HAP-1 (cell line): ENCODE data around the gene EEFSEC.

ENCODE experiments used
- DNase-seq, 2 experiments: peaks; one replicate each; pipeline ENCODE4 v3.0.0-alpha.2; 2016 to 2020; ENCODE audit warnings: low spot score in 2 of 2
- H3K27me3 ChIP-seq: fragments of 250-450 bp; sonication (Bioruptor Pico); 2 replicates; pipeline ENCODE4 v1.5.1; 2020; ENCODE audit warnings: low read depth, mild to moderate bottlenecking, moderate library complexity
- H3K36me3 ChIP-seq: fragments of 250-450 bp; sonication (Bioruptor Pico); replicated peaks from 2 replicates; pipeline ENCODE4 v1.5.1; 2020; ENCODE audit warnings: mild to moderate bottlenecking
- H3K4me1 ChIP-seq: fragments of 250-450 bp; sonication (Bioruptor Pico); 2 replicates; pipeline ENCODE4 v1.5.1; 2020; ENCODE audit warnings: mild to moderate bottlenecking
- H3K4me3 ChIP-seq: fragments of 250-450 bp; sonication (Bioruptor Pico); 2 replicates; pipeline ENCODE4 v1.5.1; 2020; ENCODE audit warnings: mild to moderate bottlenecking, moderate library complexity
- H3K9me3 ChIP-seq: fragments of 250-450 bp; sonication (Bioruptor Pico); 2 replicates; pipeline ENCODE4 v1.5.1; 2020; ENCODE audit warnings: mild to moderate bottlenecking, moderate library complexity
- in situ Hi-C: fragments of 300-500 bp; cut with MboI; formaldehyde crosslinking; loops from 3 replicates; pipeline ENCODE4 v1.14.3; 2020; ENCODE audit warnings: low sequenced_read_pairs, inconsistent platforms, mixed read lengths

Gene EEFSEC

DNA sequence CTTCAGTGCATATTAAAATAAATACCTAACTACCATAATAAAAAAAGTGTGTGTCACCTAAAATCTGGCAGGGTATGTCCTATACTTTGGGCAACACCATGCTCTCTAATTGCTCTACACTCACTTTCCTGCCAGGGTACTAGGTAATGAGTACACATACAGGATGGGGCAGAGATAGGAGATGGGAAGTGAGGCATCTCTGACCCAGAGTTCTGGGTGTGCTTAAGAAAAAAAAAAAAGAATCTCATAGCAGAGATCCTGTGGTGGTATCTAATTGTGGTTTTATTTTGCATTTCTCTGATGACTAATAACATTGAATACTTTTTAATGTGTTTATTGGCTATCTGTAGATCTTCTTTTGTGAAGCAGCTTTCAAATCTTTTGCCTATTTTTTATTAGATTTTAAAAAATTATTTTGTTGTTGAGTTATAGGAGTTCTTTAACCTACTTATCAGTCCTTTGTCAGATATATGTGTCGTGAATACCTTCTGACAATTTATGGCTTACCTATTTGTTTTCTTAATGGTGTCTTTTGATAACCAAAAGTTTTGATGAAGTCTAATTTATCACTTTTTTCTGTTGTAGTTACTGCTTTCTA is 48.0 kb downstream of the EEFSEC start:
- Histone ChIP-seq H3K4me3 (no peak overlapping the region), H3K27me3 (no peaks in the 10 kb centered on the region), H3K9me3 (no peaks in the 10 kb centered on the region), H3K4me1 (peaks cover 12% of the 10 kb centered on the region), H3K36me3 (no peaks in the 10 kb centered on the region)
- in situ Hi-C loops: no loop called here
- no peak for DNase-seq

DNA sequence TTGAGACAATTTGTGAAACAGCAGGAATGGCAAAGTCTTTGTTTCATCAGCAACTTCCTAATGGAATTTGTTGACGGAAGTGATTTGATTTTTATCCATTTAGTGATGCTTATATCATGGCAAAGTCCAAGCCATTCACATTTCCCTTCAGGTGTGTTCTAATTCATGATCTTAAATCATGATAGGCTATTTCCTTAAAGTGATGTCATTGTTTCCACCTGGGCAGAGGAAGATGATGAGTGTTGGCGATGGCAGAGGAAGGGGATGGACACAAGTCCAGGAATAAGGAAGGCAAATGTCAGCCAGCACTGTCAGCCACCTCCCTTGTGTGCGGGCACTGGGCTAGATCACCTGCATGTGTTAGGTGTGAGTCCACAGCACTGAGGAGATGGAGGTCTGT is 49.9 kb downstream of the EEFSEC start:
- Histone ChIP-seq H3K4me3 (no peak overlapping the region), H3K27me3 (no peaks in the 10 kb centered on the region), H3K9me3 (no peaks in the 10 kb centered on the region), H3K36me3 (no peaks in the 10 kb centered on the region), H3K4me1 (peaks cover 3% of the 10 kb centered on the region)
- in situ Hi-C loops: no loop called here
- no peak for DNase-seq

DNA sequence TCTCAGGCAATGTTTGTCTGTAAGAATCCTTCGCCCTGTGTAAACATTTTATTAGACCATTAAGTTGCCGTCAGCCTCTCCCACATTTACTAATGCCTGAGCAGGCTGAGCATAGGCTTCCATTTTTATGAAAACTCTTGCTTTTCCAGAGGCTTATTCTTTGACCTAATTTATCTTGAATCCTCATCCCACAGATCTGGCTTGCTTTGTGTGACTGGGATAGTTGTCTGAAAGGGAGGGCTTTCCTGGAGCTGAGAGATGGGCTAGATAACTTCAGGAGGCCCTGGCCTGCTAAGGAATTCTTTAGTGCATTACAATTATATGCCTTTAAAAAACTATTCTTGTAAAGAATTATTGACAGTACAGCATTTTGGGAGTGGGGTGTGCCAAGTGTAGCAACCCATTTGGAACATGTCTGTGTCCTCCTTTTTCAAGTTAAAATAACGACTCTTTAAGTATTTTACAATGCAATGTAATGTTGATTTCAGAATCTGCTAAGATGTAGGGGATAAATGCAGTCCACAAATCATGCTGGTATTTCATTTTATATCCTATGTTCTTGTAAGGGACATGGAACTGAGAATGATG is 52.4 kb downstream of the EEFSEC start:
- Histone ChIP-seq H3K4me3 (no peak overlapping the region), H3K27me3 (no peaks in the 10 kb centered on the region), H3K4me1 (no peaks in the 10 kb centered on the region; the same call in 1 of the 2 replicates), H3K9me3 (no peaks in the 10 kb centered on the region), H3K36me3 (no peaks in the 10 kb centered on the region)
- in situ Hi-C loops: no loop called here
- no peak for DNase-seq

DNA sequence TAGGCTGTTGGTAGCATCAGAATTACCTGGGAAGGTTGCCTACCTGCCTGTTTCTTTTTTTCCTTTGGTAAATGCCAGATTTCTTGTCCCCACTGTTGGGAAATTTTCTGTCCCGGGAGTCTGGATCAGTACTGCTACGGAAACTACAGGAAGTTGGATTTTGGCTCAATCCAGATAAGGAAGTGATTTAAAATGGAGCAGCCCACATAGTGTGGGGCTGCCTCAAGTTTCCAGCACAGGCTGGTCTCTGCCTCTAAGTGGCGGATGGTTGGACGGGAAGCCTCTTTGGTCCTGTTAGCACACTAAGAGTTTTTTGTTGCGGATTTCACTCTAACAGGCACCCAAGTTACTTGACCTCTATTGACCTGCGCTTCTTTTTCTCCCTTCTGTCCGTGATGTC is 54.7 kb downstream of the EEFSEC start:
- no peaks in the 10 kb centered on the region; the same call in 1 of the 2 replicates for H3K4me1 ChIP-seq
- in situ Hi-C loops: no loop called here

DNA sequence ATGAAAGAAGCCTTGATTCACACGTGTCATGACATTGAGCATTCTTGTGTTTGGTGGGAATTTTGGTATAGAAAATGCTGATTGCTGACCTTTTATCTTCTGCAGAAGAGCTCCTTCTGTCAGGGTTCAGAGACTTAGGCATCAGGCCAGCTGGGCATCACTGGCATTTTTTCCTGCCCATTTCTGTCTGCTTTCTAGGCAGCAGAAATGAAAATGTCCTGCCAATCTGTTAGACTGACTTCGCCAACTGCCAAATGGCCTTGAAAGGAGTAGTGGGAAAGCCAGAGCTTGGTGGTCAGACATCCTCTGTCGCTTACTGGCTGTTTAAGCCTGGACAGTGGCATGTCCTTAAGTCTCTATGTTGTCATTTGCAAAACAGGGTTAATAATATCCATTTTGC is 57.4 kb downstream of the EEFSEC start:
- Histone ChIP-seq H3K36me3 (no peaks in the 10 kb centered on the region), H3K4me3 (no peak overlapping the region), H3K9me3 (no peaks in the 10 kb centered on the region), H3K4me1 (no peaks in the 10 kb centered on the region), H3K27me3 (no peaks in the 10 kb centered on the region)
- no peak for DNase-seq
- in situ Hi-C loops: no loop called here

More for the DNA sequence above, 54.7 kb downstream of the EEFSEC start:
- Histone ChIP-seq H3K9me3 (no peaks in the 10 kb centered on the region), H3K27me3 (no peaks in the 10 kb centered on the region), H3K4me3 (no peak overlapping the region), H3K36me3 (no peaks in the 10 kb centered on the region)
- DNase-seq: no peak

DNA sequence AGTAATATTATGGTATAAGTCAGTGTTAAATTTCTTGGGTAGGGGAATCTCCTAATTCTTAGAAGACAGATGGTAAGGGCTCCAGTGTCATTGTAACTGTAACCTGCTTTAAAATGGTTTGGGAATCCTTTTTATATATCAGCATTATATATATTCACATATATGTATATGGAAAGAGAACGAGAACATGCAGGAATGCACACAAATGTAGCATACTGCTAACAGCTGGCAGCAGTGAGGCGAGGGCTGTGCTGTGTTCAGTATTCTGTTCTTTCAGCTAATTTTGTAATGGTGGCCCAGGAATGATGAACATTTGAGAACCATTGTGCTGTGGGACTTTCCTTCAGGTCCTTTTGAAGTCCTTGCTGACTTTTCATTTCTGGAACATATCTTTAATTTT is 60.8 kb downstream of the EEFSEC start:
- H3K9me3 ChIP-seq: no peaks in the 10 kb centered on the region
- no peaks in the 10 kb centered on the region for H3K36me3 ChIP-seq
- H3K4me3 ChIP-seq: no peak overlapping the region
- H3K4me1 ChIP-seq: peaks cover 2% of the 10 kb centered on the region; the same call in 1 of the 2 replicates
- in situ Hi-C loops: no loop called here
- DNase-seq: no peak
- H3K27me3 ChIP-seq: no peaks in the 10 kb centered on the region

DNA sequence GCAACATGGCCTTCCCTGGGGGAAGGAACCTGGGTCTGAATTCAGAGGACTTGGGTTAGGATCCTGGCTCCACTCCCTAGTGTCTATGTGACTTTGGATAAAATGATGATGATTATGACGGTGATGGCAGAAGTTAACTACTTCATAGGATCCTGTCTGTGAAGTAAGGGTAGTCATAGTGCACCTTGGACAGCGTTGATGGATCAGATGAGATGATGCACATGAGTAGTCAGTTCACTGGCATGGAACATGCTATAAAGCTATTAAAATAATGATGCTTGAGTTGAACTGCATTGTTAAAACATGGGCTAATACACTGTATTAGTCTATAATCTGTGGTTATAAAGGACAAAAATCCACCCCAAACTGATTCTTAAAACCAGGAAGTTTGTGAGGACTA is 62.0 kb downstream of the EEFSEC start:
- Histone ChIP-seq H3K27me3 (no peaks in the 10 kb centered on the region), H3K4me1 (peaks cover 2% of the 10 kb centered on the region; the same call in 1 of the 2 replicates), H3K36me3 (no peaks in the 10 kb centered on the region; the same call in 1 of the 2 replicates), H3K4me3 (no peak overlapping the region), H3K9me3 (no peaks in the 10 kb centered on the region)
- in situ Hi-C loops: no loop called here
- no peak for DNase-seq

DNA sequence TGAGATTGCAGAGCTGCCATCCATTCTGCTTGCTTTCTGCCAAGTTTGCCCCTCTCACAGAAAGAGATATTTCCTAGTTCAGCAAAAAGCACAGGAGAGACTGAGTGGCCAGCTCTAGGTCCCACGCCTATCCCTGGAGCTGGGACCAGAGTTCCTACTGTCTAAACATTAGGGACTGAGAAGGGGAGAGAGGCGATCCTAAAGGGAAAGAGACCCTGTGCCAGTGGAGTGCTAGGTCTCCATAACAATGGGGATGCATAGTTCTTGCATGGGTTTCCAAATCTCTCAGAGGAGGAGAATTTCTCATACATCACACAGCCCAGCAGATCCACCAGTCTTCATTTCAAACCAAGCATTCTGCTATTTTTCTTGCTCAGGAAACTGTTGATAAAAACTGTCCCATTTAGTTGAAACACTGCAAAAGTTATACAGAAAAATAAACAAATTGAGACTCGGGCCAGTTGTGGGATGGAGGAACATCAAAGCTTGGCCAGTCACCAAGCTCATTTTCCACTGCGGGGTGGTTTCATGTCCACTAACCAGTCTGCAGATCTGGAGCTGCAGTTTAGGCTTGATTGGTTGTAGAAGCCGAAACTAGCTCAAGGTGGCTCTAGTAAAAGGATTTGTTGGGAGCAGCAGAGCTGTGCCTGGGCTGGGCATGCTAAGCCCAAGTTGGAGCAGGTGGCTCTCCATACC is 62.7 kb downstream of the EEFSEC start:
- no peak for DNase-seq
- H3K9me3 ChIP-seq: no peaks in the 10 kb centered on the region
- H3K27me3 ChIP-seq: no peaks in the 10 kb centered on the region
- no peaks in the 10 kb centered on the region; the same call in 1 of the 2 replicates for H3K36me3 ChIP-seq
- in situ Hi-C loops: no loop called here
- no peak overlapping the region for H3K4me3 ChIP-seq
- H3K4me1 ChIP-seq: peaks cover 2% of the 10 kb centered on the region; the same call in 1 of the 2 replicates

DNA sequence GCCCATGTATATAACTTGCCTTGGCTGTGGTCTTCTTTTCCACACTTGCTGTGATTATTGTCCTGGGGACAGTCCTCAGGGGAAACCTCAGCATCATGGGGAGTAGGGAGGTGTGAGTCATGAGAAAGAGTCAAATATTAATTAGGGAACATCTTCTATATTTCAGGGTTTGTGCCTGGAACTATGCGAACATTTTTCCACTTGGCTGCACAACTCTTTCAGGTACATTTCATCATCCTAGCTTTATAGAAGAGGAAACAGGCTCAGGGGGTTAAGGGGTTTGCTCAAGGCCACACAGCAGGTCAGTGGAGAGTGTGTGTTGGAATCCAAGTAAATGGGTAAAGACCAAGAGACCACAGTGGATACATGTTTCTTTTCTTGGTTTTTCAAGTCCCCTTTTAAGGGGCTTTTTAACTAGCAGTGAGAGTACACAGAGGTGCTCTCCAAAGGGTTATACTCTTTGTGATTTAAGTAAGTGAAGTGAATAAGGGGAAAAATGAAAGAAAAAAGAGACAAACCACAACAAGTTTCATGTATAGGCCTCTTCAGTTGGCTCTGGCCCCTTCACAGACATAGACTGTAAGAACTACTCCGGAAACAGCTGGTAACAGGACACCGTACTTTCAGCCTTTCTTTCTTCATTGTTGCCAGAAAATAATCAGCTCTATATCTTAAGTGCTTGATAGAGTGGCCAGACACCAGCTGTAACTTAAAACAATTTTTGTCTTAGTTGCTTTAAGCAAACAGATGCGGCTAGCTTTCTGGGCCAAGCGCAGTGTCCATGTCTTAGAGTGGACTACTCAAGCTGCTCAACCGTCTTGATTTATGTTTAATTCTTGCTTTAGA is 64.6 kb downstream of the EEFSEC start:
- H3K4me1 ChIP-seq: peaks cover 2% of the 10 kb centered on the region; the same call in 1 of the 2 replicates
- no peak overlapping the region for H3K4me3 ChIP-seq
- in situ Hi-C loops: no loop called here
- H3K36me3 ChIP-seq: no peaks in the 10 kb centered on the region; the same call in 1 of the 2 replicates
- no peak for DNase-seq
- H3K27me3 ChIP-seq: no peaks in the 10 kb centered on the region
- no peaks in the 10 kb centered on the region; the same call in 1 of the 2 replicates for H3K9me3 ChIP-seq

DNA sequence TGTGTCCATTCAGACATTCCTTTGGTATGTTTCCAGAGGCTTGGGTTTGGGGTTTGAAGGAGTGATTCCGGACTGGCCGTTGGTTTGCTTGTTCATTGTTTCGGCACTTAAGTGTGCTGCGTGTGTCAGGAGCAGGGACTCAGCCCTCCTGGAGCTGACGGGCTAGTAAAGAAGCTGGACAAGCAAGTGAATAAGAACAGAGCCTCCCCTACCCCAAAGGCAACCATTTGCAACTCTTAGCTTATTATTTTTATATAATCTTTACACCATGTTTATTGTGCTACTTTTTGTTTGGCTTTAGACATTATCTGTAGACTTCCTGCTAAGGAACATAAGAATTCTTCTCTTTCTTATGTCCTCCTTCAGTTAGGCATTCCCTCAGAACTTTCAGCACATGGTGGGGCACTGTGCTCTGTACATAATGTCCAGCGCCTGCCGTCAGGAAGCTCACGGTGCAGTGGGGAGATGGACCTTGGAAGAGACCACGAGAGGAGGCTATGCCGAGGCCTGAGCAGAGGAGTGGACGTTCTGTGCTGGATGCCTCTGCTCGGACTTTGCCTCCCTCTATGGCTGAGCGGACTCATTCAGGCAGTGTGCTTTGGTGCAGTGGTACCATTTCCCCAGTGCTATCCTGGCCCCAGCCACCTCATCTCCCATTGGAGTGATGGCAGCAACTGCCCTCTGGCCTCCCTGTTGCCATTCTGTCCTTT is 65.4 kb downstream of the EEFSEC start:
- Histone ChIP-seq H3K27me3 (no peaks in the 10 kb centered on the region), H3K9me3 (no peaks in the 10 kb centered on the region; the same call in 1 of the 2 replicates), H3K4me3 (no peak overlapping the region), H3K36me3 (no peaks in the 10 kb centered on the region; the same call in 1 of the 2 replicates), H3K4me1 (peaks cover 2% of the 10 kb centered on the region; the same call in 1 of the 2 replicates)
- no peak for DNase-seq
- in situ Hi-C loops: no loop called here

DNA sequence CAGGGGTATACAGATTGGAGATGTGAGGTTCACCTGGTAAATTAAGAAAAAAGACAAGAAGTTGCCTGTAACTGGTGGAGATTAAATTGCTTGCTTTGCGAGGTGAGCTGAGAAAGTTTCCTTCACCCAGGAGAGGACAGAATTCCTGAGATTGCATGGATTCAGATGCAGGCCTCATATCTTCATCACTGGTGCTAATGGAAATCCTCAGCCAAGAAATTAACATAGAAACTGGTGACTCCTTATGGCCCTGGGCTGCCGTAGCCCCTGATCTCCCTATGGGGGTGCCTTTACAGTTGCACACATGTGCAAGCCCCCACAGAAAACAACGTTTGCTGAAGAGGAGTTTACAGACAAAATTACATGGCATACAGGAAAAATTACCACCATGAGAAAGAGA is 68.0 kb downstream of the EEFSEC start:
- in situ Hi-C loops: no loop called here
- peaks cover 2% of the 10 kb centered on the region; the same call in 1 of the 2 replicates for H3K4me1 ChIP-seq
- H3K4me3 ChIP-seq: no peak overlapping the region
- H3K36me3 ChIP-seq: no peaks in the 10 kb centered on the region; the same call in 1 of the 2 replicates
- no peak for DNase-seq
- H3K9me3 ChIP-seq: no peaks in the 10 kb centered on the region; the same call in 1 of the 2 replicates
- no peaks in the 10 kb centered on the region for H3K27me3 ChIP-seq

DNA sequence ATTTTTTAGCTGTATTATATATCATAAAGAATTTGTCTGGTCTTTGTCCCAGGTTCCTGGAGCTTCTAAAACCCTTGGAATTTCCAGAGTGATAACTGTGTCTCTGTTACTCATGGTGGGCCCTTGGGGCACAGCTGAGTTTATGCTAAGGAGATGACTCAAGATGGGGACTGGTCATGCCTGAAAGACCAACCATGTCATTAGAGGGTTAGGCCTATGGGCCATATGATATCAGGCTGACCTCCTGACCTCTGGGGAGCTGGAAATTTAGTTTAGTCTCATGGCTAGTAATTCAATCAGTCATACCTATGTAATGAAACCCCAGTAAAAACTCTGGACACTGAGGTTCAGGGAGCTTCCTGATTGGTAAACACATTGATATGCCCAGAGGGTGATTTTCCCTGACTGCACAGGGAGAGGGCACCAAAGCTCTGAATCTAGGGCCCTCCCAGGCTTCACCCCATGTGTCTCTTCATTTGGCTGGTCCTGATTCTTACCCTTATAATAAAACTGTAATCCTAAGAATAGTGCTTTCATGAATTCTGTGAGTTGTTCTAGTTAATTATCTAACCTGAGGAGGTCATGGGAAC is 69.6 kb downstream of the EEFSEC start:
- no peak for DNase-seq
- H3K9me3 ChIP-seq: no peaks in the 10 kb centered on the region; the same call in 1 of the 2 replicates
- in situ Hi-C loops: no loop called here
- no peak overlapping the region for H3K4me3 ChIP-seq
- peaks cover 4% of the 10 kb centered on the region; the same call in 1 of the 2 replicates for H3K4me1 ChIP-seq
- H3K27me3 ChIP-seq: no peaks in the 10 kb centered on the region
- no peaks in the 10 kb centered on the region; the same call in 1 of the 2 replicates for H3K36me3 ChIP-seq
